HT1080 (cell line): ENCODE results near the gene IL15. TPM values are rescaled to one million over a fixed set of nuclear protein-coding genes. Genes with fewer than 3 reads are reported as not detected.
A peak's percentile ranks its signal among the peaks of the same experiment; 100 is the strongest.
"Not testable (repeated sequence)": the region's sequence is repeated elsewhere in the genome, so short reads cannot be mapped to it uniquely, and the experiment has no call there.

Experiments
- DNase-seq: peaks from one replicate; pipeline ENCODE4 v3.0.0-alpha.2; 2015; ENCODE audit warnings: low read depth
- total RNA-seq: library from RNA; depleted of rRNA; stranded (reverse); fragments of >200 nt; shearing (Covaris generic); gene quantifications from 2 replicates; pipeline ENCODE4 v1.2.3, GENCODE V29; 2014

IL15 gene
- total RNA-seq, 1 experiment from 2014 or later: 3.4 TPM

GRCh38 chr4:141697116-141697515, 60.7 kb downstream of the IL15 start:
- DNase-seq: no peak

- DNase-seq: peak; percentile 28
Measured at GRCh38 chr4:141702472-141703182, 66.2 kb downstream of the IL15 start.

GRCh38 chr4:141703497-141703896, 67.1 kb downstream of the IL15 start:
- DNase-seq: no peak

- DNase-seq: no peak
Measured at GRCh38 chr4:141705048-141705746, 68.8 kb downstream of the IL15 start.

GRCh38 chr4:141705747-141706377, 69.5 kb downstream of the IL15 start:
- no peak for DNase-seq

GRCh38 chr4:141706445-141706844, 70.1 kb downstream of the IL15 start:
- no peak for DNase-seq

GRCh38 chr4:141711211-141711610, 74.8 kb downstream of the IL15 start:
- no peak for DNase-seq

GRCh38 chr4:141713185-141713584, 76.8 kb downstream of the IL15 start:
- no peak for DNase-seq

GRCh38 chr4:141713771-141714445, 77.5 kb downstream of the IL15 start:
- DNase-seq: peak; percentile 92

GRCh38 chr4:141719585-141719984, 83.2 kb downstream of the IL15 start:
- no peak for DNase-seq

- DNase-seq: no peak
Measured at GRCh38 chr4:141721174-141721573, 84.8 kb downstream of the IL15 start.

GRCh38 chr4:141724646-141725045, 88.3 kb downstream of the IL15 start:
- DNase-seq: no peak

GRCh38 chr4:141727420-141727819, 91.0 kb downstream of the IL15 start:
- no peak for DNase-seq

- peak; percentile 13 for DNase-seq
Measured at GRCh38 chr4:141730805-141731204, 94.4 kb downstream of the IL15 start.

- peak; percentile 19 for DNase-seq
Measured at GRCh38 chr4:141731481-141731880, 95.1 kb downstream of the IL15 start.

- no peak for DNase-seq
Measured at GRCh38 chr4:141739636-141740035, 103.3 kb downstream of the IL15 start.

- DNase-seq: no peak
Measured at GRCh38 chr4:141746026-141746425, 109.6 kb downstream of the IL15 start.

GRCh38 chr4:141751806-141752205, 115.4 kb downstream of the IL15 start:
- DNase-seq: not testable (repeated sequence)

- no peak for DNase-seq
Measured at GRCh38 chr4:141757287-141757686, 120.9 kb downstream of the IL15 start.

- DNase-seq: peak; percentile 59
Measured at GRCh38 chr4:141759796-141760425, 123.5 kb downstream of the IL15 start.

GRCh38 chr4:141761926-141762325, 125.5 kb downstream of the IL15 start:
- no peak for DNase-seq
